Stimulated activated CD8-positive, alpha-beta memory T cell treated with anti-CD3 and anti-CD28 coated beads, Interleukin-2, amount 100 ng/mL, for 48 hours (primary cell): ENCODE data around the gene CNTNAP2.
"Not testable (repeated sequence)": the region's sequence is repeated elsewhere in the genome, so short reads cannot be mapped to it uniquely, and the experiment has no call there.

ENCODE experiments used
- DNase-seq, 2 donors: peaks; one replicate each; pipeline ENCODE4 v3.0.0-alpha.2; 2020; ENCODE audit warnings: low read depth in 2 of 2

The CNTNAP2 gene

GRCh38 chr7:147759327-147759943 lies 1642.8 kb downstream of the CNTNAP2 start:
- DNase-seq: no peak

DNA sequence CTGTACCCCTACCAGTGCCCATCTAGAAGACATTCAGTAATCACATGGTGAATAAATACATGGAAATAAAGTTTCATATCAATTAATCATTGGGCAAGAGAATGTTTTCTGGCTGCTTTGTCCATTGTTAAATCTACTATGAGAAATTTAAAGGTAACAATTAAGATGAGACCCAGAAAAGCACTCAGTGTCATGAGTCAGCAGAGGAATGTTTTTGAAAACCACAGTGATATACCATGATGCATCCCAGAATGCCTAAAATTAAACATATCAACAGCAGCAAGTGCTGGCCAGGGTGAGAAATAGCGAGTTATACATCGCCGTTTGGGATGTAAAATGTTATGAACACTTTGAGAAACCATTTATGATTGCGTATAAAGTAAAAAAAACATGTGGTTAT lies 1648.7 kb downstream of the CNTNAP2 start:
- no peak for DNase-seq

DNA sequence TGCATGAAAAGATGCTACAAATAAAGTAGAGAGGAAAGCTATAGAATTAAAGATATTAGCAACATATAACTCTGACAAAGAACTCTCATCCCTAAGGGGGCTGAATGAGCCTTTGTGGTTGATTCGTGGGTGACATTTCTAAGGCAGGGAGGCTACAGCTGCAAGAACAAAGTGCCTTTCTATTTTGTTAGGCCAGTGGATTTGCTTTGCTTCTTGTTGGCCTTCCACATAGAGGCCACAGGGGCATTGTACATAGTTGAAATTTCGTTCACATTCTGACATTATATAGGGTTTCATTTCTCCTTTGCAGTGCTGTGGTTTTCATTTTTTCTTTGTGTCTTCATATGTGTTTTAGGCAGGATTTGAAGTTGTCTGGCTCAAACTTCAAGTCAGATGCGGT lies 1654.7 kb downstream of the CNTNAP2 start:
- DNase-seq: no peak

GRCh38 chr7:147774461-147774860 lies 1657.9 kb downstream of the CNTNAP2 start:
- DNase-seq: no peak

DNA sequence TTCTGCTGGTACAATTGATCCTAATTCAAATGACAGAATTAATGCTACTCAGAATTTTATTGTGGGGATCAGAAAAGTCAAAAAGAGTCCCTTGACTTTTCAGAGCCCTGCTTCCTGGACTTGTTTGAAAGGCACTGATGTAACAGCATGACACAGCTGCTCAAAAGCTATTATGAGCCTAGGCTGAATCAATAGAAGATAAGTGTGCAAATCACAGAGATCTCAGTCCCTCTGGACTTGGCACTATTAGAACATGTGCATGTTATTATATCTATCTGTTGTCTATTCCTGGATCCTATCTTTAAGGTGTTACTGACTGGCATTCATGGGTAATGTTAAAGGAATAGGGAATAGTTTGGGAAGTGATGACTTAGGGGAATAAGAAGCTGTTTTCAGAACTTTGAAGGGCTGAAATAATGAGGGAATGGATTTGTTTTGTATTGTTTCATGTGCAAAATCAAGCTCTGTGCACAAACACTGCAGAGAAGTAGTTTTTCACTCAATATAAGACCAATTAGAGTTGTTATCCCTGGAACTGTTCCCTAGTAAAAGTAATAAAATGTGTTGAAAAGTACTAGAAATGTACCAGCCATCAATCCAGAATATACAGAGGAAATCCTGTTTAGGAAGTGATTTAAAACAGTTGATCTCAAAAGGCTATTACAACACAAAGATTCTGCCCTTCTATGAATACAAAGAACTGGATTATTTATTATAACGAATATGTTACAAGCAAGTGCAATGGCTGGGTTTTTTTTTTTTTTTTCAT lies 1659.1 kb downstream of the CNTNAP2 start:
- no peak for DNase-seq

DNA sequence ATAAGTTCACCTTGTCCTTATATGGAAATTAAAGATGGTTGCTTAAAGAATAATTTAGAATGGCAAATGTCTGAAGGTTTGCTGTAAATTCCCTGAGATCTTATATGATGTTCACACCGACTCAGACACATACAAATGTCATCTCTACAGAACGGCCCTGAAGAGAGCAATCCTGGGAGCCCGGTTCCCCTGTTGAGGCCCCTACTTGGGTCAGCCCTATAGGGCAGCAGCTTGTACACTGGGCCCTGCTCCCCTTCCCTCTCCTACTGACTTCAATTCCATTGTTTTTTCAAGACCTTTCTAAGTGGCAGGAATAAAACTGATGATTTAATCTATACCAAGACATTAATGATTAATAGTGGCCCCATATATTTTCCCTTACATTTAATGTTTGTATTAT lies 1660.7 kb downstream of the CNTNAP2 start:
- DNase-seq: no peak

DNA sequence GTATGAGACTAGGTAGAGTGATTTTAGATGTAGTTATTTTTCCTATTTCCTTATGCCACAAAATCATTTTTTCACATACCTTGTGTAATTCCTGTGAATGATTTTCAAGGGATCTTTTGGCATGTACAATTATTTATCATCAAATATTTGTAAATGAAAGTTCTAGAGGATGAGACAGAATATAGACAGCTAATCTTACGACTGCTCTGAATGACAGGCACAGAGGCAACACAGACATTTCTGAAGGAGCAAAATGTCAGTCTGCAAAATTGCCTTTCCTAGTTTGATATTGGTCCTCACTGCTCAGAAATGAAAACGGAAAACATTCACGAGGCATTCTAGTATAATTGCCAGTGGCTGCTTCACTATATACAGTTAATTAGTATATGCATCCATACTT lies 1663.3 kb downstream of the CNTNAP2 start:
- no peak for DNase-seq

- DNase-seq: no peak
These were observed 1680.0 kb downstream of the CNTNAP2 start for GRCh38 chr7:147796581-147796980.

DNA sequence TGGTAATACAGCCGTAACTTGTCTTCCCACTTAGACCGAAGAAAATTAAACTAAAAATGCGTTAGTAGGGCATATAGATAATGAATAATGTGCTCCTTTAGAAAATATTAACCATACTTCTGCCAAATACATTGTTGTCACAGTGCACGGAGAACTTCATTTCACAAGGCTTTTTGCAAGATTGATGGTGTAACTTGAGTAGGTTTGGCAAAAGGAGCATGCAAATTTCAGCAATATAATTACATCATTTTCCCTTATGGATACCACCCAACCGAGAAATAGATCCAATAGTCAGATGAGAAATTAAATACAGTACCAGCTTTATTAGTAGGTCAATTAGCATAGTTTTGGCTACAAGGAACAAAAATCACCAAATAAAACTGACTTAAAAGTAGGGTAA lies 1681.4 kb downstream of the CNTNAP2 start:
- no peak for DNase-seq

DNA sequence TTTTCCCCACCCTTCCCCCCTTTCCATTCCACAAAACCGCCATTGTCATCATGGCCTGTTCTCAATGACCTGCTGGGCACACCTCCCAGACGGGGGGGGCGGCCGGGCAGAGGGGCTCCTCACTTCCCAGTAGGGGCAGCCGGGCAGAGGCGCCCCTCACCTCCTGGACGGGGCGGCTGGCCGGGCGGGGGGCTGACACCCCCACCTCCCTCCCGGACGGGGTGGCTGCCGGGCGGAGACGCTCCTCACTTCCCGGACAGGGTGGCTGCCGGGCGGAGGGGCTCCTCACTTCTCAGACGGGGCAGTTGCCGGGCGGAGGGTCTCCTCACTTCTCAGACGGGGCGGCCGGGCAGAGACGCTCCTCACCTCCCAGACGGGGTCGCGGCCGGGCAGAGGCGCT lies 1685.2 kb downstream of the CNTNAP2 start:
- not testable (repeated sequence) for DNase-seq

GRCh38 chr7:147803151-147803550 lies 1686.5 kb downstream of the CNTNAP2 start:
- no peak for DNase-seq

- no peak for DNase-seq
These were observed 1687.0 kb downstream of the CNTNAP2 start for GRCh38 chr7:147803606-147804005.

GRCh38 chr7:147804032-147804431 lies 1687.4 kb downstream of the CNTNAP2 start:
- no peak for DNase-seq

DNA sequence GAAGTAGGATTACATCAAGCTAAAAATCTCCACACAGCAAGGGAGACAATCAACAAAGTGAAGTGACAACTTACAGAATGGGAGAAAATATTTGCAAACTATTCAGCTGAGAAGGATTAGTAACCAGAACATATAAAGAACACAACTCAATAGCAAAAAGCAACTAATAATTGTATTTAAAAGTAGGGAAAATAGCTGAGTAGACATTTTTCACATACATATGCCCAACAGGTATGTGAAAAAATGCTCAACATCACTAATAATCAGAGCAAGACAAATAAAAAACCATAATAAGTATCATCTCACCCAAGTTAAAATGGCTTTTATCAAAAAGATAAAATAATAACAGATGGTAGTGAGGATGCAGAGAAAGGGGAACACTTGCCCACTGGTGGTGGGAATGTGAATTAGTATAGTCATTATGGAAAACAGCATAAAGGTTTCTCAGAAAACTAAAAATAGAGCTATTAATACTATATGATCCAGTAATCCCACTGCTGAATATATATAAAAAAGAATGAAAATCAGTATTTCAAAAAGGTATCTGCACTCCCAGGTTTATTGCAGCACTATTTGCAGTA lies 1689.5 kb downstream of the CNTNAP2 start:
- DNase-seq: no peak

DNA sequence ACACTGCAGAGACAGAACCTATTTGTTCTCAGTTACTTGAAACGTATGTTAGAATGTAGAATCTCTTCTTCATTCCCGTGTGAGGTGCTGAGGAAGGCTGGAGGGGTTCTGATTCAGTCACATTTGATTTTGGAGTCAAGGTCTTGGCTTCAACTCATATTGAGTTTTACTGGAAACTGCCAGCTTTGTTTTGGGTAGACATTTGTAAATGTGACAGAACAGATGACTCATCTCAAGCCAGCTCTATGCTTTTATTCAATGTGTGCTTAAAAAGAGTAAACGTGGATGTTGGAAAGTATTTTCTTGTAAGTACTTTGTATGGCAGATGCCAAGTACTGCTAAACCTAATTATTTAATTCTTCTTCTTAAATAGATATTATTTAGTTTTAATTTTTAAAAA lies 1693.2 kb downstream of the CNTNAP2 start:
- DNase-seq: no peak

DNA sequence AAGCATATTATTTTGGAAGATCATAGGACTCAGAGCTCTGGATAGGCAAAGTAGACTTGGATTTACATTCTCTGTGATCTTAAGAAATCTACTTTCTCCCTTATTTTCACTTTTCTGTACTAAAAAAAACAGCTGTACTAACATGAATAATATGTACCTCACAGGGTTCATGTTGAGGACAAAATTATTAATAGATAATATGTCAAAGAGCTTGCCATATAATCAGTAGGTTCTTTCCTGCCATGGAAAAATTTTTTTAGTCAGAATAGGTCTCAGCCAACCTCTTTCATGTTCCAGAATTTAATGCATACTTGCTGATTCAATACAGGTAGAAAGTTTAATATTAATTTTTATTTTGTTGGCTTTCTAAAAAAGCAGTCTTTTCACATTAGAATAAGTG lies 1693.7 kb downstream of the CNTNAP2 start:
- DNase-seq: no peak

DNA sequence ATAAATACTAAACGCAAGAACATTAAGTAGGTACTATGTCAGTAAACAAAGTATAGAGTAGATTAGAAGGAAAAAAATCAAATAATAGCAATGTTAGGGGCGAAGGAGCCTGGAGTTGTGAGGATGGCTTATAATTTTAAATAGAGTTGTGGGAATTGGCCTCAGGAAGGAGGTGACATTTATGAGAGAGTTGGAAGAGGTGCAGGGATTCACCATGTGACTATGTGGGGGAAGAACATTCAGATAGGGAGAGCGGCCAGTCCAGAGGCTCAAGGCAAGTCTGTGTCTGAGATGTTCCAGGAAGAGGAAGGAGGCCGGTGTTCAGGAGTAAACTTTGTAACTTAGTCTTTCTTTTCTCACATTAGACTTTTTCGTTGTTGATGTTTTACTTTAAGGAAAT lies 1695.3 kb downstream of the CNTNAP2 start:
- DNase-seq: no peak

DNA sequence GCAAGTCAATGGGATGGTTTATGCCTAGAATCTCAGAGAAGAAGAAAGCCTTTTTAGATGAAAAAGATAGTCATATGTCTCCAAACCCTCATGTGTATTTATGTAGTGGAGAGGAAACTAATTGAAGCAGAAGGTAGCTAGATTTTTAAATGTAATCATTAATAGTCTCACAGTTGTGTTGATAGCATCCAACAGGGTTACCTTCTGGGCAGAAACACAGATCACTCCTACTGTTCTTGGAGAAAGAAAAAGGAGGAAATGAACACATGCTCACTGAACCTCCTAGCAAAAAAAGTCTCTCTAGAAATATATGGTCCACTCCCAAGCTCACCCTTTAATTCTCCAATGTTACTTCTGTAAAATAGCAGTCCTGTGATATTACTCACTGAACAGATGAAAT lies 1696.7 kb downstream of the CNTNAP2 start:
- DNase-seq: no peak

GRCh38 chr7:147818317-147818716 lies 1701.7 kb downstream of the CNTNAP2 start:
- no peak for DNase-seq

DNA sequence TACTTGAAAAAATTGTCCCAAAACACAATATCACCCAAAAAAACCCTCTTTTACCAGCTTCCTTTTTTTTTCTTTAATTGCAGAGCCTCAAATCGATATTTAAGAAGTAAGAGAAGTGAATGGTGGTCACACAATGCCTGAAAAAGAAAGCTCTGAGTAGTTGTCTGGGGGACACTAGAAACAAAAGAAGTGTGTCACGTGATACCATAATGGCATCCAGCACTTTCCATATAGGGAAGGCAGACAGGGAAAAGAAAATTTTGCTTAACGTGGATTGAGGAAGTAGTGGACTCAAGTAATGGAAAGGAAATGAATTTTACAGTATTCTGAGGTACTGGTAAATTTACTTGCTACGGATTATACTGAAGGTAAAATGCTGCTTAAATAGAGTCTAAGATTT lies 1708.1 kb downstream of the CNTNAP2 start:
- DNase-seq: no peak

DNA sequence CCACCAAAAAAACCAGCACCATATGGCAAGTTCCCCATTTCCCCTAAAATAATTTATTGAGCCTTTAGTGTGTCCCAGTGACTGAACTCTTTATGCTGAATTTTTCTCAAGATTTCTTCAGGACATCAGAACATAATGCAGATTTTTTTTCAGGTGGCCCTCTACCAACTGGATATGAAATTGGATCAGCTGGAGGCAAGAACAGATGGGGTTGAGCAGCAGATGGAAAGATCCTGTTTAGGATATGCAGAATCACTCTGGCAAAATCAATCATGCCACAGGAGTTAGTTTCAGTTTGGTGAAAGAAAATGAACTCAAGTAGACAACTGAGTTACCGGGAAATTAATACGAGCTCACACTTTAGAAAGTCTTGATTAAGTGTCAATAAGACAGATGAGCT lies 1712.4 kb downstream of the CNTNAP2 start:
- DNase-seq: no peak

- no peak for DNase-seq
These were observed 1717.0 kb downstream of the CNTNAP2 start for GRCh38 chr7:147833557-147833956.

- DNase-seq: no peak
These were observed 1717.4 kb downstream of the CNTNAP2 start for GRCh38 chr7:147833970-147834369.
